GM12891 (cell line): ENCODE results near the gene ZFHX2.
"Not testable (repeated sequence)": the region's sequence is repeated elsewhere in the genome, so short reads cannot be mapped to it uniquely, and the experiment has no call there.

ENCODE experiments used
- POLR2A ChIP-seq: IDR thresholded peaks from 2 replicates; pipeline ENCODE4 v1.6.1; 2011; ENCODE audit warnings: low read depth, low read length, control low read depth
- POLR2AphosphoS5 ChIP-seq: IDR thresholded peaks from 2 replicates; pipeline ENCODE4 v1.6.1; 2011; ENCODE audit warnings: low read depth, low read length, control low read depth
- POU2F2 ChIP-seq: IDR thresholded peaks from 2 replicates; pipeline ENCODE4 v1.6.1; 2011; ENCODE audit warnings: low read depth, mild to moderate bottlenecking, control low read depth, low read length, moderate library complexity
- SPI1 ChIP-seq: IDR thresholded peaks from 2 replicates; pipeline ENCODE4 v1.6.1; 2011; ENCODE audit warnings: low read depth, low read length, control low read depth
- TAF1 ChIP-seq: IDR thresholded peaks from 2 replicates; pipeline ENCODE4 v1.6.1; 2011; ENCODE audit warnings: low read depth, low read length, control low read depth

DNA sequence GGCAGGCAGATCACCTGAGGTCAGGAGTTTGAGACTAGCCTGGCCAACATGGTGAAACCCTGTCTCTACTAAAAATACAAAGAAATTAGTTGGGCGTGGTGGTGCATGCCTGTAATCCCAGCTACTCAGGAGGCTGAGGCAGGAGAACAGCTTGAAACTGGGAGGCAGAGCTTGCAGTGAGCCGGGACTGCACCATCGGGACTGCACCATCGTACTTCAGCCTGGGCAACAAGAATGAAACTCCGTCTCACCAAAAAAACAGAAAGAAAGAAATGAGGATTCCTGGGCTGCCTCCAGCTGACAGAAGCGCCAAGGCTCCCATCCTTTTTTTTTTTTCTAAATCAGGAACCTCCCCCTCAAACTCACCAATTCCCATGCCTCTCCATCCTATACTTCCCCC, 14.7 kb downstream of the ZFHX2 start:
- not testable (repeated sequence) for TF ChIP-seq POLR2AphosphoS5, POU2F2, POLR2A, TAF1, SPI1
